ENCODE data around the gene RPTOR.
"Not testable (repeated sequence)": the region's sequence is repeated elsewhere in the genome, so short reads cannot be mapped to it uniquely, and the experiment has no call there.

The RPTOR gene

GRCh38 chr17:80725517-80725916 lies 180.9 kb downstream of the RPTOR start:
- DNase-seq, result no peak

GRCh38 chr17:80726558-80727408 lies 182.1 kb downstream of the RPTOR start:
- no peak for DNase-seq

- no peak for DNase-seq
These were observed 182.7 kb downstream of the RPTOR start for GRCh38 chr17:80727409-80727755.

- DNase-seq, result no peak
These were observed 184.4 kb downstream of the RPTOR start for GRCh38 chr17:80729016-80729415.

GRCh38 chr17:80729761-80730160 lies 185.1 kb downstream of the RPTOR start:
- DNase-seq, result no peak

- DNase-seq, result no peak
These were observed 186.1 kb downstream of the RPTOR start for GRCh38 chr17:80730739-80731138.

- no peak for DNase-seq
These were observed 186.7 kb downstream of the RPTOR start for GRCh38 chr17:80731323-80731722.

DNA sequence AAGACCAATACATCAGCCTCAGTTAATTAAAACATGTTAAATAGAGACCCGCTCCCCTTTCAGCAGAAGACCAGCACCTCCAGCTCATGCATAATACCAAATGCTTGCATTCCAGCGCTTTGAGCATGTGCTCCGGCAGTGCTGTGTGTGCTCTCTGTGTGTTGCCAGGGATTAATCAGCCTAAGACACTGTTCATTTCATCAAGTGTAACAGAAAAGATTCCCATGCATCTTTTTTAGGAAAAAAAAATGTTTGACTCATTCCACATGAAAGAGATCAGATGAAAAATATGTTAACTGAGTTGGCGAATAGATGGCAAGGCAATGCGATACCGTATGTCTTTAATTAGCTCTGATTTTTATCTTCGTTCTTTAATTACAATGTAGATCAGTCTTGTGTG lies 187.6 kb downstream of the RPTOR start:
- no peak for DNase-seq

- DNase-seq, result no peak
These were observed 192.7 kb downstream of the RPTOR start for GRCh38 chr17:80737106-80738019.

- DNase-seq, result no peak
These were observed 193.6 kb downstream of the RPTOR start for GRCh38 chr17:80738020-80738808.

DNA sequence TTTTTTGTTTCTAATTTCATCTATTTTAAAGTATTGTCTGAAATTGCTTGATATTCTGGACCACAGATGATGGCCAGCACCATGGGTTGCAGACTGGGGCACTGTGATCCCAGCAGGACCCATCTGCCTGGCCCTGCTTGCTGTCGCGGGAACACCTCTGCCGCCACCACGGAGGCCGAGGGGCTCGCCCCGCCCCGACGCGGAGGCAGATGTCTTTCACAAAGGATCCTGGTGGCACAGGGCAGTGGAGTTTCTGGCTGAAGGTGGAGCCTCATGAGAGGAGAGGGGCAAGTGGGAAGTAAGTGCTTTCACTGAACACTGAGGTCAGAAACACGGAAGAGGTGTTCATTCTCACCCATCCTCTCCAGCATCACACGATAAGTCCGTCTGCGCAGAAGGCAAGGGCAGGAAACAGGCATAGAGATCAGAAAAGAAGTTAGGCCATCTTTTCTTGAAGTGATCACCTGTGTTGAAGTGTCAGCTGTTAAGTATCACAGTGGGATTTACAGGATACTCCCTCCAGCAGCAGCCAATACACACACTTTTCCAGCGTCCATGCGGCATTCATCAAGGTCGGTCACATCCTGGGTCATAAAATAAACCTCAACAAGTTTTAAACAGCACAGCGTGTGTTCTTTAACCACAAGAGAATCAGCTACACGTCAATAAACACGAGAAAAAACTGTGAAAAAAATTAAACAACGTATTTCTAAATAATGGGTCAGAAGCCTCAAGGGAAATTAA lies 194.5 kb downstream of the RPTOR start:
- DNase-seq, result no peak

GRCh38 chr17:80740141-80740540 lies 195.5 kb downstream of the RPTOR start:
- no peak for DNase-seq

GRCh38 chr17:80742091-80742490 lies 197.5 kb downstream of the RPTOR start:
- DNase-seq, result no peak

DNA sequence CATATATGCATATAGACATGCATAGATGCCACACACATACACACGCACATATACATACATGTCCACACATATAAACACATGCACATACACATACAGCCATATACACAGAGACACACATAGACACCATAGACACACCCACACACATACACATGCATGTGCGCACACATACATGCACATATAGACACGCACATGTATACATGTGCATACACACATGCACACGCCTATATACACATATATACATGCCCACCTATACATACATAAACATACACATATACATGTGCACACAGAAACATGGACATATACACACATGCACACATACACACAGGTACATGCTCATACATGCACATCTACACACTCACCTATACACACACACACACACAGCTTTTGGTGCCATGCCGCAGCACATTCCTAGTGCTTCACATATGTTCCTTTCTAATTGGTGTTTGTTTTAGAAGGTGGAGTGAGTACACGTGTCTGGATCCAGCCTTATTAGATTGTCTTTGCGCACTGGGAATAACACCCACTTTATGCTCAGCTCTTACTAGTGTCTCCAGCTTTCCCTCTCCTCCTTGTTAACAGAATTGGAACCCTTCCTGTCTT lies 198.0 kb downstream of the RPTOR start:
- no peak for DNase-seq

DNA sequence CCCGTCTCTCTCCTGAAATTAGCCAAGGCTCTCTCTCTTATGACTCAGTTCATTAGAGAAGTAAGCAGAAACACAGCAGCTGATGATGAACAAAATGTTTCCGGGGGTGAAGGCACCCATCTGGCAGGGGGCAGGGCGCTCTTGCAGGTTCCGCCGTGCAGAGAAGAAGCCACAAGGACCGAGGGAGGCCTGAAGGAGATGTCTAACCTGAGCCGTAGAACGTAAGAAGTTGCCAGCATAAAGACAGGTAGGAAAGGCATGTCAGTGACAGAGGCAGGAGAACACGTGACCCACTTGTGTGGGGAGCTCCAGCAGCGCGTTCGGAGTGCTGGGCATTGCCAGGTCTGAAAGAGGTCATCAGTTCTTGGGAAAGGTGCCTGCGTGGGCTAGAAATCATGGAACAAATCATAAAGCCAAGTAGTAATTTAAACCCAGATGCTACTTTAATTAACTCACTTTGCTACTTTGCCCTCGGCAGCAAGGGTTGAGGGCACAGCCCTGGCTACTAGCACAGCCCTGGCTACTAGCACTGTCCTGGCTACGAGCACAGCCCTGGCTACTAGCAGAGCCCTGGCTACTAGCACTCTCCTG lies 198.6 kb downstream of the RPTOR start:
- no peak for DNase-seq

DNA sequence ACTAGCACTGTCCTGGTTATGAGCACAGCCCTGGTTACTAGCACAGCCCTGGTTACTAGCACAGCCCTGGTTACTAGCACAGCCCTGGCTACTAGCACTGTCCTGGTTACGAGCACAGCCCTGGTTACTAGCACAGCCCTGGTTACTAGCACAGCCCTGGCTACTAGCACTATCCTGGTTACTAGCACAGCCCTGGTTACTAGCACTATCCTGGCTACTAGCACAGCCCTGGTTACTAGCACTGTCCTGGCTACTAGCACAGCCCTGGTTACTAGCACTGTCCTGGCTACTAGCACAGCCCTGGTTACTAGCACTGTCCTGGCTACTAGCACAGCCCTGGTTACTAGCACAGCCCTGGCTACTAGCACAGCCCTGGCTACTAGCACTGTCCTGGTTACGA lies 199.3 kb downstream of the RPTOR start:
- not testable (repeated sequence) for DNase-seq

DNA sequence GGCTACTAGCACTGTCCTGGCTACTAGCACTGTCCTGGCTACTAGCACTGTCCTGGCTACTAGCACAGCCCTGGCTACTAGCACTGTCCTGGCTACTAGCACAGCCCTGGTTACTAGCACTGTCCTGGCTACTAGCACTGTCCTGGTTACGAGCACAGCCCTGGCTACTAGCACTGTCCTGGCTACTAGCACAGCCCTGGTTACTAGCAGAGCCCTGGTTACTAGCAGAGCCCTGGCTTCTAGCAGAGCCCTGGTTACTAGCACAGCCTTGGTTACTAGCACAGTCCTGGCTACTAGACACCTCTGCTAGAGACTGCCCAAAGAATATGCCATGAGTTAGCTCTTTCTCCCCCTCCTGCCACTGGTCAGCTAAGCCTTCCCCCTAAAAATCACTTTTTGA lies 200.1 kb downstream of the RPTOR start:
- not testable (repeated sequence) for DNase-seq

- no peak for DNase-seq
These were observed 200.5 kb downstream of the RPTOR start for GRCh38 chr17:80745183-80745582.

- DNase-seq, result no peak
These were observed 201.8 kb downstream of the RPTOR start for GRCh38 chr17:80746262-80746935.

DNA sequence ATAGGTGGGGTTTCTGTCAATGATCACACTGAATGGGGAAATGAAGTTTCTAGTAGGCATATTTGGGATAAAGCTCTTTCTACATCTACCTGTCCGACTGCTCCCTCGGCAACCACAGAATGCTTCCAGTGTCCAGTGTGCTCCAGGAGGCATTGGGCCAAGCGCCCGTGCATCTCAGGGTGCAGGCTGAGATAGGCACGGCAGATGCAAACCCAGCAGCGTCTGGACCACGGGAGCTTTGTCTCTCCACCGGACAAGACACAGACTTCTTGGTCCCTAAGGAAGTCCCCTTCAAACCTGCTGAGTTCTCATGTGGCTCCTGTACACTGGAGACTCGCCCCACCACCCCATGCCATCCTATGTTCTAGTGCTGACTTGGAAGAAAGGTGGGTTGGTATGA lies 202.8 kb downstream of the RPTOR start:
- no peak for DNase-seq

DNA sequence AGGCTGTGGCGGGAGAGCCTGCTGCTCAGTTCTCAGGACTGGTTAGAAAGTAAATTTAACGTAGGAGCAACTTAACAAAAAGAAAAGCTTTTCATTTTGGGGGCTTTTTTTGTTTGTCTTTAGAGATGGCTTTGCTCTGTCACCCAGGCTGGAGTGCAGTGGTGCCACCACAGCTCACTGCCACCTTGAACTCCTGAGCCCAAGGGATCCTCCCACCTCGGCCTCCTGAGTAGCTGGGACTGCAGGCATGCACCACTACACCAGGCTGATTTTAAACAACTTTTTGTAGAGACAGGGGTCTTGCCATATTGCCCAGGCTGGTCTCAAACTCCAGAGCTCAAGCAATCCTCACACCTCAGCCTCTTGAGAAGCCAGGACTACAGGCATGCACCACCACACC lies 205.0 kb downstream of the RPTOR start:
- DNase-seq, result no peak
